ENCODE data around the gene TSPAN3.

TSPAN3 gene

DNA sequence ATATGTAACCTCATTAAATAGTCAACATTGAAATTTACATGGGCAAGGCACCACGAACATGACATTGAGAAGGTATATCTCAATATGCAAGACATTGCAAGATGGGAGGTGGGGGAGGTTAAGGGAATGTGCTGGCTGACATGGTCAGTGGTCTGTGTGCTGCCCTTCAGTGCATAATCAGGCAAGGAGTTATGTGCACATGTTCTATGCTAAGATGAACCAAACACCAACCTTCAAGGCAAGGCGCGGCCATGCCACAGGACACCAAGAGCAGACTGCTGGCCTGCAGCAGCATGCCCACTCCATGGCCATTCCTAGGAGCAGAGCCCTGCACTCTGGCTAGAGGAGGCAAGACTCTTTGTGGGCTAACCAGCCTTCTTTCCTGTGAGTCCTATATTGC, 40.9 kb upstream of the TSPAN3 start:
- no peak overlapping the region for H3K4me3 ChIP-seq (ENCODE audit: low read depth, low read length)
- no peak for TF ChIP-seq CTCF (IDR thresholded peaks at IDR 0.05; ENCODE audit: low read depth, low read length)
- no peak for DNase-seq (ENCODE audit: low read depth, low spot score)
- in situ Hi-C loops (cut with HindIII; ENCODE audit: low sequenced_read_pairs), result no loop called here

DNA sequence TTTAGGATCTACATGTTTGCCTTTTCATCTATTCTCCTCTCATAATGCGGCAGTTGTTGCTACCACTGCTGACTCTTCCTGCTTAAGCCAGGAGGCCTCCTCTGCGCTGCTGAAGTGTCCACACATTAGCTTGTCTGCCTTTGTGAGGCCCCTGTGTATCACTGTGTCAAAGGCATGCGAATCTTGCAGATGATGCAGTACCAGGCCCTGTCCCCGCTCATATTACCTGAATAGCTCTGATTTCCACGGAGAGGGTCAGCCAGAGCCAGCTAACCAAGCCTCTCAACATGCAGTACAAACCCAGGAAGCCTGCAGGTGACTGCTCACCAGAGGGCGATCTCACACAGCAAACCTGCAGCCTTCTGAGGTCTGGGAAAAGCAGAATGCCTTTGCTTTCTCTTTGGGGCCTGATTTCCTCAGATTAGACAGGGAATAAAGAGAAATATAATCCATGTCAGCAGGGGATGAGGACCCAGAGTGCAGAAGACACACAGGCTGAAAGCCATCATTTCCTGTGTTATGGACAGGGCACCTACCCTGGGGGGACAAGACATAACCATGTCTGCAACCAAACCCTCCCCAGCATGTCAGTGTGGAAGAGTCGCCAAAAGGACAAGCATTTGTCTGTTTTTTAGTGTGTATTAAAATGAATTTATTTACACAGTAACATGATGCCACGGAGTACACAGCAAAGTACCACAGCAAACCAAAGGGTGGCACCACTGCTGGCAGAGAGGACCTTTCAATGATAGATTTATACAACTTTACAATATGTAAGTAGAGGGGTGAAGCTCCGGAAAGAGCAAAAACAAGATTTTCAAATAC, 36.8 kb upstream of the TSPAN3 start:
- in situ Hi-C loops (cut with HindIII; ENCODE audit: low sequenced_read_pairs), result no loop called here
- no peak overlapping the region for H3K4me3 ChIP-seq (ENCODE audit: low read depth, low read length)
- peak; percentile 86 for TF ChIP-seq CTCF (IDR thresholded peaks at IDR 0.05; ENCODE audit: low read depth, low read length)
- DNase-seq (ENCODE audit: low read depth, low spot score), result peak; percentile 68

DNA sequence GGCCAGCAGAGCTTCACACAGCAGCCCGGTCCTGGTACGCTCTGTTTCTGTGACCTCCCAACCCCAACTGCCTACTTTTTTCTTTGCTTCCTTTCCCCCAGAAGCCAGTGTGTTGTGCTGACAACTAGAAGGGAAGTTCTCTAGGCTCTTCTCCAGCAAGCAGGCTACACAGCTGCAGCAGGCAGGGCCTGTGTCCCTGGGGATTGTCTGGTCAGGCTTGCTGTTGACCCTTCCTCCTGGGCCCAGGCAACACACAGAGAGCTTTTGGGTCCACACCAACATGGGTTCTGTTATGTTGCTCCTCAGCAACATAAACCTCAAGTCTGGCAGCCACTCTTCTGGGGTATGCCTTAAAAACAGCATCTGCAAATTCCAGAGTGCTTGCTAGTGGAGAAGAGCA, 36.2 kb upstream of the TSPAN3 start:
- H3K4me3 ChIP-seq (ENCODE audit: low read depth, low read length), result no peak overlapping the region
- TF ChIP-seq CTCF (IDR thresholded peaks at IDR 0.05; ENCODE audit: low read depth, low read length), result no peak
- in situ Hi-C loops (cut with HindIII; ENCODE audit: low sequenced_read_pairs), result no loop called here
- DNase-seq (ENCODE audit: low read depth, low spot score), result peak; percentile 49

DNA sequence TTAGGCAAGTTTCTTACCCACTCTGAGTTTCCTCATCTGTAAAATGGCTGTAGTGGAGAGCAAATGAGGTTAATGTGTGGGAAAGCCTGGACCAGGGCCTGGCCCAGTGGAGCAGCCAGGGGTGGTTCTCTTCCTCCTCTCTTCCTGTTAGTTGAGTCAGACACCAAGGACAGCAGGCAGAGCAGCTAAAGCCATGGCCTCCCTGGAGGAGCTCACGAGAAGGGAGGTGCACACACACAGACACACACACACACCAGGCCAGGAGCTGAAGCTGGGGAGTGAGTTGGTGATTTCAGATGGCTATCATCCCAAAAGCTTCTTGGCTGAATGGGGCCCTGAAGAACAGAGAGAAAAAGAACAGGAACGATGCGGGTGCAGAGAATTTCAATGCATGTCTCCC, 33.2 kb upstream of the TSPAN3 start:
- no peak for TF ChIP-seq CTCF (IDR thresholded peaks at IDR 0.05; ENCODE audit: low read depth, low read length)
- H3K4me3 ChIP-seq (ENCODE audit: low read depth, low read length), result no peak overlapping the region
- DNase-seq (ENCODE audit: low read depth, low spot score), result peak; percentile 17
- in situ Hi-C loops (cut with HindIII; ENCODE audit: low sequenced_read_pairs), result no loop called here

GRCh38 chr15:77099741-77100463, 29.0 kb upstream of the TSPAN3 start:
- in situ Hi-C loops (cut with HindIII; ENCODE audit: low sequenced_read_pairs), result no loop called here
- no peak overlapping the region for H3K4me3 ChIP-seq (ENCODE audit: low read depth, low read length)
- TF ChIP-seq CTCF (IDR thresholded peaks at IDR 0.05; ENCODE audit: low read depth, low read length), result no peak
- DNase-seq (ENCODE audit: low read depth, low spot score), result no peak

DNA sequence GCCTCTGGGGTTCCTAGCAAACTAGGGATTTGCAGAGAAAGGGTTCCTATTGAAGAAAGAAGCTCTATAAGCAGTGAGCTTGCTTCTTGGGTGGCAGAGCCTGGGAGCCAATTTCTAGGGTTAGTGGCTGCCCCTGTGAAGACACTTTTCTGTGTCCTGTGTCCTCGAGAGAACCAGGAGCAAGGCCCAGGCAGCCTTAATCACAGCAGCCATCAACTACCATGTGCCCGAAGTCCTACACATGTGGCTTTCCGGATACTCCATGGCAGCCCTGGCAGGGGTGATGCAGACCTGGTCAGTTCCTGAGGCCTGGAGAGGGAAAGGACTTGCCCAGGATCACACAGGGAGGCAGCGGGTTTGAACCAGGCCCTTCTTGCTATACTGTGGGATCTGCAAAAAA, 27.7 kb upstream of the TSPAN3 start:
- TF ChIP-seq CTCF (IDR thresholded peaks at IDR 0.05; ENCODE audit: low read depth, low read length), result no peak
- in situ Hi-C loops (cut with HindIII; ENCODE audit: low sequenced_read_pairs), result no loop called here
- DNase-seq (ENCODE audit: low read depth, low spot score), result no peak
- no peak overlapping the region for H3K4me3 ChIP-seq (ENCODE audit: low read depth, low read length)
